Measurements from ENCODE around the gene SYPL2.
"Not testable (repeated sequence)": the region's sequence is repeated elsewhere in the genome, so short reads cannot be mapped to it uniquely, and the experiment has no call there.

SYPL2 gene

GRCh38 chr1:109466452-109467300 lies at the start of gene SYPL2:
Gene SYPL2, plus strand, starts transcription at chr1:109466546. Its CDS starts 298 bp downstream, at chr1:109466844.
- DNase-seq: no peak

- DNase-seq: no peak
These were observed 42.8 kb upstream of the SYPL2 start for GRCh38 chr1:109423498-109423897.

GRCh38 chr1:109425391-109426280 lies 40.7 kb upstream of the SYPL2 start:
- DNase-seq: peak in 3 of 4 experiments; percentile 53 to 60 (median 54)

- peak; percentile 80 to 89 (median 86) for DNase-seq
These were observed 39.8 kb upstream of the SYPL2 start, which contains the start of gene PSMA5 for GRCh38 chr1:109426281-109427170. Gene PSMA5, minus strand, starts transcription at chr1:109426448. Its CDS starts 118 bp downstream, at chr1:109426330.

GRCh38 chr1:109427171-109427467 lies 39.2 kb upstream of the SYPL2 start:
- no peak for DNase-seq

GRCh38 chr1:109432336-109432735 lies 34.0 kb upstream of the SYPL2 start:
- DNase-seq: no peak

GRCh38 chr1:109433322-109433721 lies 33.0 kb upstream of the SYPL2 start:
- DNase-seq: no peak

GRCh38 chr1:109434484-109434883 lies 31.9 kb upstream of the SYPL2 start:
- no peak for DNase-seq

- no peak for DNase-seq
These were observed 27.5 kb upstream of the SYPL2 start for GRCh38 chr1:109438798-109439297.

- no peak for DNase-seq
These were observed 25.3 kb upstream of the SYPL2 start for GRCh38 chr1:109441069-109441468.

- DNase-seq: no peak
These were observed 22.9 kb upstream of the SYPL2 start for GRCh38 chr1:109443476-109443875.

GRCh38 chr1:109444346-109444745 lies 22.0 kb upstream of the SYPL2 start:
- DNase-seq: no peak

- not testable (repeated sequence) for DNase-seq
These were observed 20.2 kb upstream of the SYPL2 start for GRCh38 chr1:109445949-109446695.

GRCh38 chr1:109447524-109447923 lies 18.8 kb upstream of the SYPL2 start:
- no peak for DNase-seq

- no peak for DNase-seq
These were observed 11.7 kb upstream of the SYPL2 start for GRCh38 chr1:109454497-109455133.

GRCh38 chr1:109457819-109458218 lies 8.5 kb upstream of the SYPL2 start:
- DNase-seq: no peak

- DNase-seq: no peak
These were observed 258 bp upstream of the SYPL2 start for GRCh38 chr1:109466125-109466451.

GRCh38 chr1:109467301-109467777 lies 993 bp downstream of the SYPL2 start:
- no peak for DNase-seq

GRCh38 chr1:109468061-109468460 lies 1.7 kb downstream of the SYPL2 start:
- DNase-seq: no peak

GRCh38 chr1:109468903-109469302 lies 2.6 kb downstream of the SYPL2 start:
- no peak for DNase-seq

- DNase-seq: no peak
These were observed 3.9 kb downstream of the SYPL2 start for GRCh38 chr1:109470245-109470644.

Data from activated naive CD4-positive, alpha-beta T cell (primary cell).